OCI-LY7 (cell line): ENCODE measurements around the gene ITSN1. TPM values are rescaled to one million over a fixed set of nuclear protein-coding genes. Genes with fewer than 3 reads are reported as not detected.

Source experiments
- BruUV-seq: library from RNA; stranded (reverse); fragments of 400-500 nt; replicated peaks from 2 replicates; lab custom pipeline; 2021; lab: Mats Ljungman, UMichigan
- CTCF ChIA-PET: fragments of 300-600 bp; sonication (Branson Sonifier 250); formaldehyde crosslinking; loops from one replicate; lab custom pipeline; 2022; ENCODE audit warnings: antibody characterized with exemption; ENCODE audit not compliant: unreplicated experiment; lab: Charles Lee
- POLR2A ChIA-PET: fragments of 300-600 bp; sonication (Branson Sonifier 250); formaldehyde crosslinking; loops from one replicate; lab custom pipeline; 2022; ENCODE audit warnings: antibody characterized with exemption; lab: Charles Lee
- DNase-seq: peaks from one replicate; pipeline ENCODE4 v3.0.0-alpha.2; 2015; ENCODE audit warnings: low spot score
- H2AFZ ChIP-seq: fragments of 200-600 bp; sonication (generic), shearing (Covaris generic); 2 replicates; pipeline ENCODE4 v1.6.1; 2014; ENCODE audit warnings: mild to moderate bottlenecking, antibody characterized with exemption, low read length, moderate library complexity
- H3K27ac ChIP-seq: fragments of 200-600 bp; sonication (generic); 2 replicates; pipeline ENCODE4 v1.5.1; 2014; ENCODE audit warnings: mixed run types, low read depth, mild to moderate bottlenecking, moderate library complexity, low read length, inconsistent platforms; ENCODE audit not compliant: poor library complexity, severe bottlenecking
- H3K36me3 ChIP-seq: fragments of 200-600 bp; sonication (generic); 2 replicates; pipeline ENCODE4 v1.6.1; 2014; ENCODE audit warnings: mild to moderate bottlenecking, antibody characterized with exemption, low read length, moderate library complexity, mixed read lengths; ENCODE audit not compliant: insufficient read depth
- H3K4me1 ChIP-seq: fragments of 200-600 bp; sonication (generic); 2 replicates; pipeline ENCODE4 v1.5.1; 2014; ENCODE audit warnings: mild to moderate bottlenecking, low read length; ENCODE audit not compliant: insufficient read depth, poor library complexity, severe bottlenecking
- H3K4me2 ChIP-seq: fragments of 200-600 bp; sonication (generic); 2 replicates; pipeline ENCODE4 v1.6.1; 2014; ENCODE audit warnings: mild to moderate bottlenecking, low read length
- H3K4me3 ChIP-seq: fragments of 200-600 bp; sonication (generic); 2 replicates; pipeline ENCODE4 v1.5.1; 2014; ENCODE audit warnings: mild to moderate bottlenecking, low read depth, low read length; ENCODE audit not compliant: poor library complexity, severe bottlenecking
- H3K79me2 ChIP-seq: fragments of 200-600 bp; sonication (generic); 2 replicates; pipeline ENCODE4 v1.6.1; 2016; ENCODE audit warnings: low read depth, mild to moderate bottlenecking, low read length, moderate library complexity, mixed read lengths; ENCODE audit not compliant: insufficient read depth
- H3K9me2 ChIP-seq: fragments of 200-600 bp; sonication (generic); 2 replicates; pipeline ENCODE4 v1.6.1; 2016; ENCODE audit warnings: mild to moderate bottlenecking, low read length, mixed read lengths; ENCODE audit not compliant: insufficient read depth
- H3K9me3 ChIP-seq: fragments of 200-600 bp; sonication (generic); 2 replicates; pipeline ENCODE4 v1.6.1; 2014; ENCODE audit warnings: mild to moderate bottlenecking, mixed run types, low read length, mixed read lengths
- H4K20me1 ChIP-seq: fragments of 200-600 bp; sonication (generic); 2 replicates; pipeline ENCODE4 v1.6.1; 2014; ENCODE audit warnings: mild to moderate bottlenecking, antibody characterized with exemption, low read length, moderate library complexity, mixed read lengths; ENCODE audit not compliant: insufficient read depth
- EZH2phosphoT487 ChIP-seq: fragments of 200-600 bp; sonication (generic); IDR thresholded peaks from 2 replicates; pipeline ENCODE4 v1.6.1; 2018; ENCODE audit warnings: low read depth, borderline replicate concordance, mild to moderate bottlenecking, mixed run types, antibody characterized with exemption, low read length, moderate library complexity, mixed read lengths
- intact Hi-C: fragments of 100-400 bp; cut with micrococcal nuclease; formaldehyde crosslinking; loops from one replicate; pipeline ENCODE4 v1.10.0; 2022; ENCODE audit not compliant: unreplicated experiment
- total RNA-seq, 2 experiments: library from RNA; depleted of rRNA in 1 of 2; stranded (reverse); fragments of >200 nt in 1 of 2; shearing (Covaris generic) in 1 of 2; gene quantifications; 2 replicates each; pipeline ENCODE4 v1.2.3, GENCODE V29; 2014 to 2022
- TF ChIP-seq, protein P1 (sequence below): fragments of 200-600 bp; sonication (generic); conservative IDR thresholded peaks from 2 replicates; pipeline ENCODE4 v1.5.1; 2014; ENCODE audit warnings: mild to moderate bottlenecking, antibody characterized with exemption, low read length, moderate library complexity, mixed read lengths

ITSN1 gene
- total RNA-seq, 2 experiments from 2014 or later, result 0.60 to 5.9 TPM

- Histone ChIP-seq H3K79me2 (no peaks in the 10 kb centered on the region), H4K20me1 (no peaks in the 10 kb centered on the region), H3K9me2 (no peaks in the 10 kb centered on the region), H3K27ac (no peak overlapping the region), H3K4me2 (no peak overlapping the region), H2AFZ (no peak overlapping the region), H3K36me3 (no peaks in the 10 kb centered on the region), H3K4me3 (no peak overlapping the region), H3K9me3 (no peaks in the 10 kb centered on the region), H3K4me1 (no peaks in the 10 kb centered on the region)
- intact Hi-C loops, result no loop called here
- no peak for DNase-seq
- no TSS peak for BruUV-seq
- TF ChIP-seq EZH2phosphoT487, result no peak
- TF ChIP-seq, protein P1, sequence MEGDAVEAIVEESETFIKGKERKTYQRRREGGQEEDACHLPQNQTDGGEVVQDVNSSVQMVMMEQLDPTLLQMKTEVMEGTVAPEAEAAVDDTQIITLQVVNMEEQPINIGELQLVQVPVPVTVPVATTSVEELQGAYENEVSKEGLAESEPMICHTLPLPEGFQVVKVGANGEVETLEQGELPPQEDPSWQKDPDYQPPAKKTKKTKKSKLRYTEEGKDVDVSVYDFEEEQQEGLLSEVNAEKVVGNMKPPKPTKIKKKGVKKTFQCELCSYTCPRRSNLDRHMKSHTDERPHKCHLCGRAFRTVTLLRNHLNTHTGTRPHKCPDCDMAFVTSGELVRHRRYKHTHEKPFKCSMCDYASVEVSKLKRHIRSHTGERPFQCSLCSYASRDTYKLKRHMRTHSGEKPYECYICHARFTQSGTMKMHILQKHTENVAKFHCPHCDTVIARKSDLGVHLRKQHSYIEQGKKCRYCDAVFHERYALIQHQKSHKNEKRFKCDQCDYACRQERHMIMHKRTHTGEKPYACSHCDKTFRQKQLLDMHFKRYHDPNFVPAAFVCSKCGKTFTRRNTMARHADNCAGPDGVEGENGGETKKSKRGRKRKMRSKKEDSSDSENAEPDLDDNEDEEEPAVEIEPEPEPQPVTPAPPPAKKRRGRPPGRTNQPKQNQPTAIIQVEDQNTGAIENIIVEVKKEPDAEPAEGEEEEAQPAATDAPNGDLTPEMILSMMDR, result no peak
- ChIA-PET POLR2A (no interaction called here), CTCF (no interaction called here)
Measured at GRCh38 chr21:33650230-33650629, 7.9 kb downstream of the ITSN1 start.

- Histone ChIP-seq H3K4me1 (no peaks in the 10 kb centered on the region), H3K9me2 (no peaks in the 10 kb centered on the region), H4K20me1 (no peaks in the 10 kb centered on the region), H3K9me3 (no peaks in the 10 kb centered on the region), H3K27ac (no peak overlapping the region), H3K36me3 (no peaks in the 10 kb centered on the region), H3K4me2 (no peak overlapping the region), H3K79me2 (no peaks in the 10 kb centered on the region), H2AFZ (no peak overlapping the region), H3K4me3 (no peak overlapping the region)
- TF ChIP-seq, protein P1, result no peak
- TF ChIP-seq EZH2phosphoT487, result no peak
- ChIA-PET CTCF (no interaction called here), POLR2A (interaction anchor here (0.5 to 0.6 kb wide), 2 partner anchors 139 to 401 kb away, joined by 3 read pairs; no protein-coding TSS in a partner anchor)
- DNase-seq, result no peak
- BruUV-seq, result no TSS peak
- intact Hi-C loops, result no loop called here
Measured at GRCh38 chr21:33650929-33651509, 8.7 kb downstream of the ITSN1 start.

- BruUV-seq, result no TSS peak
- Histone ChIP-seq H3K27ac (no peak overlapping the region), H3K4me2 (no peak overlapping the region), H3K36me3 (no peaks in the 10 kb centered on the region), H2AFZ (no peak overlapping the region), H3K79me2 (no peaks in the 10 kb centered on the region), H3K9me2 (no peaks in the 10 kb centered on the region), H4K20me1 (no peaks in the 10 kb centered on the region), H3K9me3 (no peaks in the 10 kb centered on the region), H3K4me1 (no peaks in the 10 kb centered on the region), H3K4me3 (no peak overlapping the region)
- intact Hi-C loops, result no loop called here
- POLR2A ChIA-PET, result no interaction called here
- no peak for TF ChIP-seq EZH2phosphoT487
- TF ChIP-seq, protein P1, result no peak
- CTCF ChIA-PET, result no interaction called here
- DNase-seq, result no peak
Measured at GRCh38 chr21:33651965-33652680, 9.8 kb downstream of the ITSN1 start.
